Type B pancreatic cell (in vitro differentiated cells): ENCODE data around the gene ANKRD65. TPM values are rescaled to one million over a fixed set of nuclear protein-coding genes. Genes with fewer than 3 reads are reported as not detected.
"Not testable (repeated sequence)": the region's sequence is repeated elsewhere in the genome, so short reads cannot be mapped to it uniquely, and the experiment has no call there.

ENCODE experiments used
- DNase-seq: peaks from one replicate; pipeline ENCODE4 v3.0.0; 2021; ENCODE audit warnings: mixed read lengths; ENCODE audit not compliant: unreplicated experiment; ENCODE audit errors: extremely low spot score
- H3K27ac Mint-ChIP-seq: 2 replicates; pipeline ENCODE4 v1.8.0; 2021; ENCODE audit warnings: mild to moderate bottlenecking, mixed read lengths
- H3K27me3 Mint-ChIP-seq: 2 replicates; pipeline ENCODE4 v1.8.0; 2021; ENCODE audit warnings: mixed read lengths
- H3K36me3 Mint-ChIP-seq: 2 replicates; pipeline ENCODE4 v1.8.0; 2021; ENCODE audit warnings: mixed read lengths
- H3K4me1 Mint-ChIP-seq: one replicate; pipeline ENCODE4 v1.8.0; 2021; ENCODE audit warnings: mixed read lengths; ENCODE audit not compliant: unreplicated experiment
- H3K4me3 Mint-ChIP-seq: 2 replicates; pipeline ENCODE4 v1.8.0; 2021; ENCODE audit warnings: mild to moderate bottlenecking, mixed read lengths
- H3K9me3 Mint-ChIP-seq: 2 replicates; pipeline ENCODE4 v1.8.0; 2021; ENCODE audit warnings: mixed read lengths
- CTCF ChIP-seq: fragments of 200-600 bp; sonication (generic); conservative IDR thresholded peaks from 2 replicates; pipeline ENCODE4 v1.5.0; 2021; ENCODE audit warnings: antibody characterized with exemption, mild to moderate bottlenecking
- total RNA-seq: library from RNA; stranded (reverse); gene quantifications from 2 replicates; pipeline ENCODE4 v1.2.1, GENCODE V29; 2021; ENCODE audit warnings: low replicate concordance

The ANKRD65 gene
- total RNA-seq, 1 donor from 2014 or later = 7.6 TPM

GRCh38 chr1:1371746-1372711, 49.0 kb downstream of the ANKRD65 start:
- peak; percentile 92 for TF ChIP-seq CTCF
- no peaks in the 10 kb centered on the region for H3K9me3 Mint-ChIP-seq
- H3K4me3 Mint-ChIP-seq = peak overlapping the region; percentile 68
- H3K4me1 Mint-ChIP-seq = peaks cover 4% of the 10 kb centered on the region
- no peak overlapping the region for H3K27ac Mint-ChIP-seq
- peak; percentile 85 for DNase-seq
- peaks cover 3% of the 10 kb centered on the region for H3K27me3 Mint-ChIP-seq
- peaks cover 4% of the 10 kb centered on the region for H3K36me3 Mint-ChIP-seq

DNA sequence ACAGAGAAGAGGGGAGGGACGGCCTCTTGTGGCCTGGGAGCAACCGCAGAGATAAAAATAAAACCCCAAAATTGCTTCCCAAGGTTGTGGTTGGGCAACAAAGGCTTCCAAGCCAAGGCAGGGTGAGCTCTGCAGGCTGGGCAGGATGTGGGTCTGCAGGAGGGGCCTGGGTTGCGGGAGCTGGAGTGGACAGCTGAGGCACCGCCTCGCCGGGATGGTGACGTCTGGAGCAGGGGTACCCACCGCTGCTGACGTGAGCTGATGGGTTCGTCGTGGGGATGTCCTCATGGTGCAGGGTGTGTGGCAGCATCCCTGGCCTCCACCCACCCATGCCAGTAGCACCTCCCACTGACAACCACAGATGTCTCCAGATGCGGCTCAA, 49.7 kb downstream of the ANKRD65 start:
- DNase-seq = no peak
- no peak for TF ChIP-seq CTCF
- Mint-ChIP-seq H3K4me1 (peaks cover 4% of the 10 kb centered on the region), H3K27me3 (peaks cover 3% of the 10 kb centered on the region), H3K27ac (no peak overlapping the region), H3K4me3 (no peak overlapping the region), H3K9me3 (no peaks in the 10 kb centered on the region), H3K36me3 (peaks cover 4% of the 10 kb centered on the region)

- Mint-ChIP-seq H3K4me3 (no peak overlapping the region), H3K36me3 (peaks cover 4% of the 10 kb centered on the region), H3K27ac (no peak overlapping the region), H3K4me1 (peaks cover 4% of the 10 kb centered on the region), H3K9me3 (no peaks in the 10 kb centered on the region), H3K27me3 (peaks cover 3% of the 10 kb centered on the region)
- DNase-seq = no peak
- no peak for TF ChIP-seq CTCF
Measured at GRCh38 chr1:1370771-1371300, 50.2 kb downstream of the ANKRD65 start.

DNA sequence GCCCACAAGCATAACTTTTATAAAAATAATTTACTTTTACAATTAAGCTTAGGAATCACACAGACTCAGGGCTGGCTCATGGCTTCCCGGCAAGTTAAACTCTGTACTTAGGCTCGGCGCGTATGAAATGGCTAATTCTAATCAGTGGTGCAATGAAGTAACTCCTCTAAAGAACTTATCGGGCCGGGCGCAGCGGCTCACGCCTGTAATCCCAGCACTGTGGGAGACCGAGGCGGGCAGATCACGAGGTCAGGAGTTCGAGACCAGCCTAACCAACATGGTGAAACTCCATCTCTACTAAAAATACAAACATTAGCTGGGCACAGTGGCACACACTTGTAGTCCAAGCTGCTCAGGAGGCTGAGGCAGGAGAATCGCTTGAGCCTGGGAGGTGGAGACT, 51.0 kb downstream of the ANKRD65 start:
- not testable (repeated sequence) for H3K36me3 Mint-ChIP-seq, H3K4me3 Mint-ChIP-seq, H3K27me3 Mint-ChIP-seq, H3K4me1 Mint-ChIP-seq, H3K9me3 Mint-ChIP-seq, DNase-seq, H3K27ac Mint-ChIP-seq

Other genes with a start within 250 kb of the ANKRD65 start
- 0.88 and 1.4 TPM in 2 replicates for gene TTLL10, start 247.4 kb downstream of the ANKRD65 start, total RNA-seq
- gene TNFRSF18, start 214.7 kb downstream of the ANKRD65 start, total RNA-seq = 0.38 TPM in 1 of 2 replicates, not detected in the other
- gene TNFRSF4, start 207.1 kb downstream of the ANKRD65 start, total RNA-seq = 0.31 TPM in 1 of 2 replicates, not detected in the other
- 116 and 136 TPM in 2 replicates for gene SDF4, start 189.3 kb downstream of the ANKRD65 start, total RNA-seq
- 19.5 and 30.2 TPM in 2 replicates for gene B3GALT6, start 189.0 kb downstream of the ANKRD65 start, total RNA-seq
- 2.5 TPM in 2 replicates for gene C1QTNF12, start 174.6 kb downstream of the ANKRD65 start, total RNA-seq
- 56.5 and 73.8 TPM in 2 replicates for gene UBE2J2, start 147.4 kb downstream of the ANKRD65 start, total RNA-seq
- gene SCNN1D, start 140.8 kb downstream of the ANKRD65 start, total RNA-seq = 2.7 and 13.5 TPM in 2 replicates
- gene ACAP3, start 113.3 kb downstream of the ANKRD65 start, total RNA-seq = 93.9 and 103 TPM in 2 replicates
- gene PUSL1, start 112.7 kb downstream of the ANKRD65 start, total RNA-seq = 20.4 and 25.5 TPM in 2 replicates
- 127 and 138 TPM in 2 replicates for gene INTS11, start 96.6 kb downstream of the ANKRD65 start, total RNA-seq
- gene CPTP, start 96.5 kb downstream of the ANKRD65 start, total RNA-seq = 24.2 and 28.5 TPM in 2 replicates
- 0.83 and 0.89 TPM in 2 replicates for gene TAS1R3, start 90.0 kb downstream of the ANKRD65 start, total RNA-seq
- 62.8 and 63.5 TPM in 2 replicates for gene DVL1, start 71.9 kb downstream of the ANKRD65 start, total RNA-seq
- 17.6 and 78.1 TPM in 2 replicates for gene MXRA8, start 62.7 kb downstream of the ANKRD65 start, total RNA-seq
- 122 and 143 TPM in 2 replicates for gene AURKAIP1, start 46.1 kb downstream of the ANKRD65 start, total RNA-seq
- 194 and 298 TPM in 2 replicates for gene CCNL2, start 21.9 kb downstream of the ANKRD65 start, total RNA-seq
- gene MRPL20, start 14.0 kb downstream of the ANKRD65 start, total RNA-seq = 98.9 and 108 TPM in 2 replicates
- 44.5 and 49.9 TPM in 2 replicates for gene VWA1, start 14.4 kb upstream of the ANKRD65 start, total RNA-seq
- gene ATAD3C, start 28.4 kb upstream of the ANKRD65 start, total RNA-seq = 1.8 and 2.4 TPM in 2 replicates
- 37.2 and 44.3 TPM in 2 replicates for gene ATAD3B, start 50.5 kb upstream of the ANKRD65 start, total RNA-seq
- gene ATAD3A, start 90.9 kb upstream of the ANKRD65 start, total RNA-seq = 37.8 and 39.8 TPM in 2 replicates
- 3.1 and 10.3 TPM in 2 replicates for gene TMEM240, start 119.3 kb upstream of the ANKRD65 start, total RNA-seq
- gene SSU72, start 153.6 kb upstream of the ANKRD65 start, total RNA-seq = 117 and 126 TPM in 2 replicates
- gene FNDC10, start 178.9 kb upstream of the ANKRD65 start, total RNA-seq = 8.9 and 9.3 TPM in 2 replicates
- gene MIB2, start 194.2 kb upstream of the ANKRD65 start, total RNA-seq = 73.6 and 114 TPM in 2 replicates
- 2.2 and 6.8 TPM in 2 replicates for gene MMP23B, start 210.9 kb upstream of the ANKRD65 start, total RNA-seq
- 21.8 and 26.5 TPM in 2 replicates for gene CDK11B, start 237.7 kb upstream of the ANKRD65 start, total RNA-seq